ENCODE results near the gene GMDS. TPM values are rescaled to one million over a fixed set of nuclear protein-coding genes. Genes with fewer than 3 reads are reported as not detected.

Gene GMDS
- total and polyA plus RNA-seq, 2 donors (not counting 3 experiments of a cell fraction or from before 2014, with no cell fraction given): 9.8 to 23.5 TPM

GRCh38 chr6:1667012-1667804, 578.2 kb downstream of the GMDS start:
- BruUV-seq (replicated peaks): no TSS peak
- Histone ChIP-seq H3K9me3 (replicated peaks; ENCODE audit: control insufficient read depth, insufficient read depth, low read length) (no peaks in the 10 kb centered on the region), H3K4me2 (ENCODE audit: insufficient read depth, low read length) (no peak overlapping the region), H3K27me3 (ENCODE audit: control insufficient read depth in 2 of 2, insufficient read depth in 2 of 2, low read length in 2 of 2) (no peaks in the 10 kb centered on the region), H3K9me1 (replicated peaks; ENCODE audit: control insufficient read depth, extremely low read depth, insufficient read depth, low read length) (no peaks in the 10 kb centered on the region), H3K27ac (ENCODE audit: insufficient read depth, low read depth, low read length) (no peak overlapping the region), H3K4me3 (replicated peaks in 1 of 3; ENCODE audit: insufficient read depth in 1 of 3, low read depth in 1 of 3, low read length in 3 of 3) (no peak overlapping the region), H4K20me1 (replicated peaks; ENCODE audit: control insufficient read depth, extremely low read depth, insufficient read depth, low read length) (no peaks in the 10 kb centered on the region), H2AFZ (ENCODE audit: low read depth, low read length) (no peak overlapping the region), H3K79me2 (ENCODE audit: control insufficient read depth, insufficient read depth, low read length) (no peaks in the 10 kb centered on the region), H3K4me1 (ENCODE audit: control insufficient read depth, extremely low read depth, insufficient read depth, low read length) (no peaks in the 10 kb centered on the region), H3K36me3 (ENCODE audit: control insufficient read depth in 2 of 2, extremely low read depth in 1 of 2, insufficient read depth in 2 of 2, low read length in 2 of 2) (no peaks in the 10 kb centered on the region), H3K9ac (replicated peaks; ENCODE audit: extremely low read depth, insufficient read depth, low read length) (no peak overlapping the region)
- no peak for FAIRE-seq
- POLR2A ChIA-PET: no interaction called here
- TF ChIP-seq EZH2 (IDR thresholded peaks at IDR 0.05; ENCODE audit: borderline replicate concordance, low read depth, low read length, severe bottlenecking): no peak
- no peak for TF ChIP-seq MAX (IDR thresholded peaks at IDR 0.05; ENCODE audit: insufficient read depth, insufficient read length)
- no peak for TF ChIP-seq MYC (IDR thresholded peaks at IDR 0.05; ENCODE audit: low read depth, low read length)
- no peak for TF ChIP-seq POLR2AphosphoS5 (IDR thresholded peaks at IDR 0.05; ENCODE audit: insufficient read depth, low read depth, low read length)
- TF ChIP-seq FOS (IDR thresholded peaks at IDR 0.05; ENCODE audit: borderline replicate concordance, insufficient read depth, low read length): no peak
- no peak for TF ChIP-seq GATA2 (IDR thresholded peaks at IDR 0.05; ENCODE audit: insufficient read depth, insufficient read length, low read depth, low read length)
- no peak for TF ChIP-seq JUN (IDR thresholded peaks at IDR 0.05; ENCODE audit: borderline replicate concordance, insufficient read depth, insufficient read length, low read depth)
- no peak for TF ChIP-seq POLR2A (IDR thresholded peaks at IDR 0.05; ENCODE audit: low read depth, low read length)
- no peak for TF ChIP-seq CTCF (IDR thresholded peaks at IDR 0.05; ENCODE audit: extremely low read depth in 1 of 2, insufficient read depth in 1 of 2, low read depth in 1 of 2, low read length in 2 of 2)
- DNase-seq (ENCODE audit: low read depth, low spot score): no peak
- dilution Hi-C loops (cut with MboI; ENCODE audit: extremely low pct_ligation_motif_present, low sequenced_read_pairs) (no loop called here), intact Hi-C loops (cut with micrococcal nuclease) (no loop called here)
- CTCF ChIA-PET: interaction anchor here (0.7 to 1.4 kb wide), 2 partner anchors 20 to 437 kb away, joined by 3 to 8 read pairs; no protein-coding TSS in a partner anchor

Measured in endothelial cell of umbilical vein (primary cell).